Karpas-422 (cell line): ENCODE measurements around the gene DSC3. TPM values are rescaled to one million over a fixed set of nuclear protein-coding genes. Genes with fewer than 3 reads are reported as not detected.

Experiments used
- DNase-seq: peaks from one replicate; pipeline ENCODE4 v3.0.0-alpha.2; 2015
- H2AFZ ChIP-seq: fragments of 200-600 bp; sonication (generic); 2 replicates; pipeline ENCODE4 v1.6.1; 2014; ENCODE audit warnings: antibody characterized with exemption, low read length, mixed read lengths
- H3K27ac ChIP-seq: fragments of 200-600 bp; sonication (generic); 2 replicates; pipeline ENCODE4 v1.5.1; 2014; ENCODE audit warnings: mild to moderate bottlenecking, low read length, moderate library complexity
- H3K27me3 ChIP-seq: fragments of 200-600 bp; sonication (generic); 2 replicates; pipeline ENCODE4 v1.6.1; 2014; ENCODE audit warnings: low read length, mixed read lengths
- H3K36me3 ChIP-seq: fragments of 200-600 bp; sonication (generic); 2 replicates; pipeline ENCODE4 v1.6.1; 2014; ENCODE audit warnings: low read length, mixed read lengths; ENCODE audit not compliant: insufficient read depth
- H3K4me1 ChIP-seq: fragments of 200-600 bp; sonication (generic); 2 replicates; pipeline ENCODE4 v1.6.1; 2014; ENCODE audit warnings: mild to moderate bottlenecking, low read length, mixed read lengths
- H3K4me2 ChIP-seq: fragments of 200-600 bp; sonication (generic); 2 replicates; pipeline ENCODE4 v1.6.1; 2014; ENCODE audit warnings: low read length, low read depth, mild to moderate bottlenecking; ENCODE audit not compliant: poor library complexity, severe bottlenecking
- H3K4me3 ChIP-seq: fragments of 200-600 bp; sonication (generic); 2 replicates; pipeline ENCODE4 v1.5.1; 2014; ENCODE audit warnings: mild to moderate bottlenecking, antibody characterized with exemption, low read length, mixed read lengths
- H3K79me2 ChIP-seq: fragments of 200-600 bp; sonication (generic); 2 replicates; pipeline ENCODE4 v1.6.1; 2014; ENCODE audit warnings: mild to moderate bottlenecking, low read length, mixed read lengths
- H3K9ac ChIP-seq: fragments of 200-600 bp; sonication (generic); 2 replicates; pipeline ENCODE4 v1.6.0; 2014; ENCODE audit warnings: low read length
- H3K9me2 ChIP-seq: fragments of 200-600 bp; sonication (generic), shearing (Covaris generic); replicated peaks from 2 replicates; pipeline ENCODE4 v1.6.0; 2014; ENCODE audit warnings: mild to moderate bottlenecking, low read length, moderate library complexity; ENCODE audit not compliant: insufficient read depth
- H3K9me3 ChIP-seq: fragments of 300-700, 200-600 bp; sonication (generic); 2 replicates; pipeline ENCODE4 v1.6.1; 2014; ENCODE audit warnings: low read length, mixed read lengths
- H4K20me1 ChIP-seq: fragments of 200-600 bp; sonication (generic); 2 replicates; pipeline ENCODE4 v1.6.1; 2014; ENCODE audit warnings: mild to moderate bottlenecking, antibody characterized with exemption, low read length, low read depth; ENCODE audit not compliant: insufficient read depth
- total RNA-seq: library from RNA; depleted of rRNA; stranded (reverse); fragments of >200 nt; shearing (Covaris generic); gene quantifications from 2 replicates; pipeline ENCODE4 v1.2.3, GENCODE V29; 2014; ENCODE audit warnings: low replicate concordance; rRNA removed

Gene DSC3
- 0.04 and 0.22 TPM in 2 replicates for total RNA-seq

DNA sequence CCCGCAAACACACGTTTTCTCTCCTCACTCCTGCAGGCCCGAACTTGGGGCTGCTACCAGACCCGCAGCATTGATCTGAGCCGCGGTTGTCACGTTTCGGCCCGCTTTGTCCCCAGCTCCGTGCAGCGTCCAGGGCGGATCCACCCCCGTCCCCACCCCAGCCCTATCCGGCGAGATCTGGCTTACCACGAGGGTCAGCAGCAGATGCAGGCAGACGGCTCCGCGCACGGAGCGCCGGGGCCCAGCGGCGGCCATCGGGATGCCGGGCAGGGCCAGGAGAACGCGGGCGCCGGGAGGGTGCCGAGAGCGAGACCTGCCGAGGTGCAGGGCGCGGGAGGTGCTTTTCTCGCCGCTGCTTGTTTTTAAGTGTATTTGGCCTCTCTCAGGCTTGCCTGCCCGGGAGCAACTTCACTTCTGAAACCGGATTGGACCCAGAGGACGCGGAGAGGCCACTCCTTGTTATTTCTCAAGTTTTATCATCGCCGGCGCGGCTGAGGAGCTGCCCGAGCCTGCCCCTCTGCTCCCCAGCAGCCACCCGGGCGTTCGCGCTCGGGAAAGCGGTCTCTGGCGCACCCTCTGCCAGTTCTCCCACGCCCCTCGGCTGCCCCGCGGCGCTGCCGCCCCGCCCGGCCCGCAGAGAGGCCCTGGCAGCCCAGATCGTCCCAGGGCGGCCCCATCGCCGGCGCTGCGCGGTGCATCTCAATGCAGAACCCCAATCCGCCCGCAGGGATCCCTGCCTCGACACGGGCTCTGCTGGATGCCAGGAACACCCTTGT lies at the start of gene DSC3:
Gene DSC3, minus strand, starts transcription at position 337 of the 776 bp plus-strand sequence. Its CDS starts 82 bp downstream, at position 255.
- Histone ChIP-seq H3K27ac (no peak within 1 kb of the TSS), H3K27me3 (no peaks in the 10 kb centered on the region), H3K4me2 (no peak within 1 kb of the TSS), H3K4me3 (no peak within 1 kb of the TSS), H3K36me3 (no peaks in the 10 kb centered on the region), H4K20me1 (no peaks in the 10 kb centered on the region), H2AFZ (no peak within 1 kb of the TSS), H3K9ac (no peak within 1 kb of the TSS), H3K9me2 (no peaks in the 10 kb centered on the region), H3K9me3 (no peaks in the 10 kb centered on the region), H3K79me2 (no peaks in the 10 kb centered on the region), H3K4me1 (no peaks in the 10 kb centered on the region)
- no peak for DNase-seq

DNA sequence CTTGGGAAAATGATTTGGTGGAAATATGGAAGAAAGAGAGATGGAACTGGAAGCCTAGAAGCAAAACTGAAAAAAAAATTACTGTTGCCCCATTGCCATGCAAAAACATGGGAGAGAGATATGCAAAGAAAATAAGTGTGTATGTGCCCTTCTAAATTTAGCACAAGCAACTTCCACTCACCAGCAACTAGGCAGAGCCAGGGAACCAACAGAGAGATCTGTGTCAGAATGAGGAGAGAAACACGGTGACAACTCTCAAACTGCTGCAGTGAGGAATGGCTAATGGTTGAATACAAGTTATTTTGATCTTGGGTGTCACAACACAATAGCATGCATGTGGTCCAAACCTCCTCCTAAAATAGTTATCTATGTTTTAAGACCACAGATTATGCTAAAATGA lies 48.8 kb upstream of the DSC3 start:
- Histone ChIP-seq H3K4me3 (no peak overlapping the region), H3K36me3 (no peaks in the 10 kb centered on the region), H3K9ac (no peak overlapping the region), H4K20me1 (no peaks in the 10 kb centered on the region), H3K79me2 (no peaks in the 10 kb centered on the region), H3K27me3 (no peaks in the 10 kb centered on the region), H3K27ac (no peak overlapping the region), H3K9me3 (no peaks in the 10 kb centered on the region), H2AFZ (peak overlapping the region; percentile 29), H3K4me2 (peak overlapping the region; percentile 33), H3K4me1 (peaks cover 23% of the 10 kb centered on the region), H3K9me2 (no peaks in the 10 kb centered on the region)
- DNase-seq = peak; percentile 47

DNA sequence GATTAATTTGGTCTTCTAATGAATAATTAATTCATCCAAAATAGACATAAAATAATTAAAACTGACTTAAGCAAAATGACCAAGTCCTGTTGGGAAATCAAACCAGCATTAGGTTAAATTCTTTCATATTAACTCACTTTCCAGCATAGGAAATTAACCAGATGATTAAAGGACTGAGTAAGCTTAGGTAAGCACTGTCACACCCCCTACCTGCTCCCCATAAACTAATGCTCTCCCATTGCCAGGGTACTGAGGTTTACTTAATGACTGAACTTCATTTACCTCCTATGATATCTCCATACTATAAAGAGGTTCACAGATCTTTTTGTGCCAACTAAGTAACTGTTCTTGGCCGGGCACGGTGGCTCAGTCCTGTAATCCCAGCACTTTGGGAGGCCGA lies 46.0 kb upstream of the DSC3 start:
- Histone ChIP-seq H3K9ac (no peak overlapping the region), H2AFZ (no peak overlapping the region), H3K27ac (no peak overlapping the region), H3K27me3 (no peaks in the 10 kb centered on the region), H3K79me2 (no peaks in the 10 kb centered on the region), H4K20me1 (no peaks in the 10 kb centered on the region), H3K4me3 (no peak overlapping the region), H3K4me1 (peaks cover 23% of the 10 kb centered on the region), H3K9me2 (no peaks in the 10 kb centered on the region), H3K4me2 (no peak overlapping the region), H3K36me3 (no peaks in the 10 kb centered on the region), H3K9me3 (no peaks in the 10 kb centered on the region)
- no peak for DNase-seq

DNA sequence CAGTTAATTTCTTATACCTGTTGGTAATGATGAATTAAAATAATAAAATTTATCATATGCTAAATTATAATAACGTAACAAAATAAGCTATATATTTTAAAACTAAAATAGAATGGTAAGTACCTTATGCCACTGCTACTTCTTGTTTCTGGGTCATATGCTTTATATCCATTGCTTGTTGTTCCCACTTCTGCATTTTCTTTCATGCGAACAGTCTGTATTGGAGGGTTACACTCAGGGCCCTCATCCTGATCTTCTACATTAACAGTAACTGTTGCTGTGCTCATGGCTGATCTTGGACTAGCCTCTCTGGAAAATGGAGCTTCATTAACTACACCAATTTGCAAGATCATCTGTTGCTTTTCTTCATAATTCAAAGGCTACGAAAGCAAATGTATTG lies 37.4 kb upstream of the DSC3 start:
- Histone ChIP-seq H3K27me3 (no peaks in the 10 kb centered on the region), H2AFZ (no peak overlapping the region), H3K9ac (no peak overlapping the region), H3K9me3 (no peaks in the 10 kb centered on the region), H3K27ac (no peak overlapping the region), H3K9me2 (no peaks in the 10 kb centered on the region), H3K4me1 (peaks cover 11% of the 10 kb centered on the region), H3K36me3 (no peaks in the 10 kb centered on the region), H3K79me2 (no peaks in the 10 kb centered on the region), H3K4me3 (no peak overlapping the region), H3K4me2 (no peak overlapping the region), H4K20me1 (no peaks in the 10 kb centered on the region)
- DNase-seq = no peak

DNA sequence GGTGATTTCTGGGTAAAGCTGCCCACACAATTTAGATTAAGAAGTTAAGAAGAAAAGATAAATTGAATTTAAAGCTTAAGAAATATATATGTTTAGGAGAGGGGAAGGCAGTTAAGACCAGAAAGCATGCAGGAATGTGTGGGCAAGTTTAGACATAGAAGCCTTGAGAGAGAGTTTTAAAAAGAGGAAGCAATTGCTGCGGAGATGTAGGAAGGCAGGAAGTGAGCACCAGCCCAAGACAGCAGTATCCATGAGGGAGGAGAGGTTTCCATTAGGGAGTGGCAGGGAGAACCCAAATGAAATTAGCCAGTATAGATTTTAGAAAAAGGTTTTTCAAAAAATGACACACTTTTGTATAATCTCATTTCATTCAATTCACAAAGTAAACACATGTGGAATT lies 35.3 kb upstream of the DSC3 start:
- Histone ChIP-seq H3K79me2 (no peaks in the 10 kb centered on the region), H3K27me3 (no peaks in the 10 kb centered on the region), H3K4me2 (no peak overlapping the region), H3K36me3 (no peaks in the 10 kb centered on the region), H2AFZ (no peak overlapping the region), H3K4me3 (no peak overlapping the region), H3K4me1 (peaks cover 11% of the 10 kb centered on the region), H3K9me3 (no peaks in the 10 kb centered on the region), H3K9me2 (no peaks in the 10 kb centered on the region), H3K27ac (no peak overlapping the region), H3K9ac (no peak overlapping the region), H4K20me1 (no peaks in the 10 kb centered on the region)
- no peak for DNase-seq

DNA sequence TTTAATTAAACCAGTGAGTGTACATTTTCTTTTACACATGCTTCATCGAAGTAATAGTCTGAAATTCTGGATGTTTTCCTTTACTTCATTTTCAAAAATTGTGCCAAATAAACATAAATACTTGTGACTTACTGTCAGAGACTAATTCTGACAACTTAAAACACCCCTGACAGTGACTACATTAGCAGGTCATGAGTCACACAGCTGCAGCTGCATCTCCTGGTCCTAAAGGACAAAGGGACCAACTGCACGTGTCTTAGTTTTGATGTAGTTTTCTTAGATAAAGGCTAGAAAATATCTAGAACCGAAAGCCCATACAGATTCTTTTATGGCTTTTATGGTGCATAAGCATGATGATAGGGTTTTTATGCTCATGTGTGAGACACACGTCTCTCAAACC lies 29.6 kb upstream of the DSC3 start:
- Histone ChIP-seq H4K20me1 (no peaks in the 10 kb centered on the region), H3K79me2 (no peaks in the 10 kb centered on the region), H3K9me3 (no peaks in the 10 kb centered on the region), H3K9ac (no peak overlapping the region), H3K9me2 (no peaks in the 10 kb centered on the region), H3K36me3 (no peaks in the 10 kb centered on the region), H3K4me1 (peaks cover 30% of the 10 kb centered on the region), H2AFZ (0 out of 2 replicates have a peak overlapping the region, but pooled peaks have one; percentile 10), H3K4me3 (no peak overlapping the region), H3K4me2 (no peak overlapping the region), H3K27me3 (0 out of 2 replicates have a peak, but pooled peaks cover 2% of the 10 kb centered on the region), H3K27ac (no peak overlapping the region)
- no peak for DNase-seq

DNA sequence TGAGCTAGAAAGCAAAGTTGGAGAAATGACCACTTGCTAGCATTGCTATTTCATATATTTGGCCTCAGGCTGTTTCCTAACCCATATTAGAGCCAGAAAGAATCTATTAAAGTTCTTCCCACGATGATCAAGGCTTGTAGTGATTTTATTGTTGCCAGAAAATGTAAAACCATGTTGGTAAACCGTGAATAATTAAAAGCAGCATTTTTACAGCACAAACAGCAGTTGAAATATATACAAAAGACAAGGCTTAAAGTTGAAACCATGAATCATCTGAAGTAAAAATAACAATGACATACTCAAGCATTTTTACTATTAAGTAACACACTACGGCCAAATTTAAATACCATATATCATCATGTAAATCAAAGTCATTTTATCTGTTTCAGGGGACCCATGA lies 27.7 kb upstream of the DSC3 start:
- Histone ChIP-seq H3K4me2 (no peak overlapping the region), H3K9me3 (no peaks in the 10 kb centered on the region), H2AFZ (no peak overlapping the region), H3K4me3 (no peak overlapping the region), H3K36me3 (no peaks in the 10 kb centered on the region), H3K4me1 (peaks cover 30% of the 10 kb centered on the region), H3K9ac (no peak overlapping the region), H3K27ac (no peak overlapping the region), H3K27me3 (0 out of 2 replicates have a peak, but pooled peaks cover 2% of the 10 kb centered on the region), H4K20me1 (no peaks in the 10 kb centered on the region), H3K9me2 (no peaks in the 10 kb centered on the region; the same call in 1 of the 2 replicates), H3K79me2 (no peaks in the 10 kb centered on the region)
- DNase-seq = no peak

DNA sequence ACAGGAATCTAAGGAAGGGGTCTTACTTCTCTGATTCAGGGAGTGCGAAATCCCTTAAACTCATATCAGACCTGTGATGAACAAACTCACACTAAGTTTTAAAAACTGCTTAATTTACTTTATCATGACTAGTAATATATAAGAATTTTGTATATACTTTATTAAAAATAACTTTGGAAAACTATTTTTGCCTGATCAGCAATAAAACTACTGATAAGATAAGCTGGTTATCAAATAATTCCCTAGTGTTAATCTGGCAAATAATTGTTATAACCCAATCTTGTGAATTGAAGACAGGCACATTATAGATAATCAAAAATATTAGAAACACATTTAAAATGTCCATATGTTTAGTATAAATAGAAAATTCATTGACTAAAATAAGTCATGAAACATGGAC lies 23.7 kb upstream of the DSC3 start:
- no peak overlapping the region for H3K4me2 ChIP-seq
- peaks cover 25% of the 10 kb centered on the region for H3K4me1 ChIP-seq
- H4K20me1 ChIP-seq = no peaks in the 10 kb centered on the region
- H3K79me2 ChIP-seq = no peaks in the 10 kb centered on the region
- no peak overlapping the region for H3K4me3 ChIP-seq
- no peaks in the 10 kb centered on the region for H3K36me3 ChIP-seq
- no peaks in the 10 kb centered on the region for H3K9me3 ChIP-seq
- no peak overlapping the region for H2AFZ ChIP-seq
- DNase-seq = no peak
- no peak overlapping the region for H3K27ac ChIP-seq
- no peaks in the 10 kb centered on the region; the same call in 1 of the 2 replicates for H3K9me2 ChIP-seq
- H3K27me3 ChIP-seq = peaks cover 3% of the 10 kb centered on the region; the same call in 1 of the 2 replicates
- H3K9ac ChIP-seq = no peak overlapping the region
